IMR-90 (cell line): ENCODE data around the gene TDRD7.

Experiments
- CEBPB ChIP-seq: IDR thresholded peaks from 2 replicates; pipeline ENCODE4 v1.6.1; 2012; ENCODE audit warnings: low read depth, low read length, improper control_type of control experiment
- FOS ChIP-seq: fragments of 150-350 bp; IDR thresholded peaks from 2 replicates; pipeline ENCODE4 v1.6.1; 2016; ENCODE audit warnings: low read depth, low read length
- MAFK ChIP-seq: IDR thresholded peaks from 2 replicates; pipeline ENCODE4 v1.6.1; 2012; ENCODE audit warnings: low read depth, low read length, improper control_type of control experiment
- MXI1 ChIP-seq: IDR thresholded peaks from 2 replicates; pipeline ENCODE4 v1.6.1; 2012; ENCODE audit warnings: low read depth, mild to moderate bottlenecking, low read length, moderate library complexity, borderline replicate concordance
- NFE2L2 ChIP-seq: fragments of 150-350 bp; IDR thresholded peaks from 2 replicates; pipeline ENCODE4 v1.6.1; 2016; ENCODE audit warnings: low read depth, mild to moderate bottlenecking, low read length
- POLR2A ChIP-seq: IDR thresholded peaks from 2 replicates; pipeline ENCODE4 v1.6.1; 2012; ENCODE audit warnings: mild to moderate bottlenecking, low read depth, low read length
- RAD21 ChIP-seq: IDR thresholded peaks from 2 replicates; pipeline ENCODE4 v1.6.1; 2012; ENCODE audit warnings: low read length, improper control_type of control experiment
- RCOR1 ChIP-seq: IDR thresholded peaks from 2 replicates; pipeline ENCODE4 v1.6.1; 2012; ENCODE audit warnings: mild to moderate bottlenecking, low read length, improper control_type of control experiment; ENCODE audit not compliant: insufficient replicate concordance
- TF ChIP-seq, protein P1 (sequence below): conservative IDR thresholded peaks from 2 replicates; pipeline ENCODE4 v1.5.1; 2012; ENCODE audit warnings: mild to moderate bottlenecking, low read depth, low read length, improper control_type of control experiment
- TF ChIP-seq, protein P2 (sequence below): fragments of 150-350 bp; IDR thresholded peaks from 2 replicates; pipeline ENCODE4 v1.6.1; 2017; ENCODE audit warnings: mild to moderate bottlenecking, antibody characterized with exemption, low read length, low read depth

DNA sequence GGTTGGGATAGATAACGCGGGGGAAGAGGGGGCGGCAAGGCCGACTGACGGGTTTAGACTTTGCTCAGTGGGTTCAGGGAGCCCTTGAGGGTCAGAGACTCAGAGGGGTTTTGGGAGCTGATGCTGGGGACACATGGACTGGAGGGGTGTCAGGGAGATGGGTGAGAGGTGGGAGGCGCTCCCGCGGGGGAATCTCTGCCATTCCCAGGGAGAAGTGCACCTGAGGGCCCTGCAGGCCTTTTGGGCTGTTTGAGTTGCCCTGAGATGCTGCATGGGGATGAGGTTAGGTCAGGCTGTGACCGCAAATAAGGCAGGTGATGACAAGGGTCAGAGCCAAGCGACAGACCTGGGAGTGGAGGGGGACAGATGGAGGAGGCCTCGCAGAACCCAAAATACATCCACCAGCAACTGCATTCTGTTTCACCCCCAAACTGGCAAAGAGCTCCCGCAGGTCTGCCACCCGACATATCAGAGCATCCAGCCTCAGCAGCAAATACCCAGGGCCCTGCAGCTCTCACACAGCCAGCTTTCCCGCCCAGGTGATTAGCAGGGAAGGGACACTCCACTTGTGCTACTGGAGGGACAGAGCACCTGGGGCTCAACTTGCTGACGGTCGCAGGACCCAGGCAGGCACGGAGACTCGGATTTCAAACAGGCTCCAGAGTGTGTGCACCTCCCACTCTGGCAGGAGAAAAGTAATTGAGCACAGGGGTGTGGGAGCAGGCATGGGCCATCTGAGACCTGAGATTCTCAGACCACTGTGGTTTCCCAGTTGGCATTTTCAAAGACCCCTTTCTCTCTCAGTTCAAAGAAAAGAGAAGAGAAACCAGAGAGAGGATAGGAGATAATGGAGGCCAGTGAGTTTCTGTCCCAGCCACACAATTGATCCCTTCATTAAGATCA is 116.0 kb downstream of the TDRD7 start:
- TF ChIP-seq, protein P1, sequence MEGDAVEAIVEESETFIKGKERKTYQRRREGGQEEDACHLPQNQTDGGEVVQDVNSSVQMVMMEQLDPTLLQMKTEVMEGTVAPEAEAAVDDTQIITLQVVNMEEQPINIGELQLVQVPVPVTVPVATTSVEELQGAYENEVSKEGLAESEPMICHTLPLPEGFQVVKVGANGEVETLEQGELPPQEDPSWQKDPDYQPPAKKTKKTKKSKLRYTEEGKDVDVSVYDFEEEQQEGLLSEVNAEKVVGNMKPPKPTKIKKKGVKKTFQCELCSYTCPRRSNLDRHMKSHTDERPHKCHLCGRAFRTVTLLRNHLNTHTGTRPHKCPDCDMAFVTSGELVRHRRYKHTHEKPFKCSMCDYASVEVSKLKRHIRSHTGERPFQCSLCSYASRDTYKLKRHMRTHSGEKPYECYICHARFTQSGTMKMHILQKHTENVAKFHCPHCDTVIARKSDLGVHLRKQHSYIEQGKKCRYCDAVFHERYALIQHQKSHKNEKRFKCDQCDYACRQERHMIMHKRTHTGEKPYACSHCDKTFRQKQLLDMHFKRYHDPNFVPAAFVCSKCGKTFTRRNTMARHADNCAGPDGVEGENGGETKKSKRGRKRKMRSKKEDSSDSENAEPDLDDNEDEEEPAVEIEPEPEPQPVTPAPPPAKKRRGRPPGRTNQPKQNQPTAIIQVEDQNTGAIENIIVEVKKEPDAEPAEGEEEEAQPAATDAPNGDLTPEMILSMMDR, result no peak
- TF ChIP-seq FOS, result no peak
- no peak for TF ChIP-seq POLR2A
- TF ChIP-seq, protein P2, sequence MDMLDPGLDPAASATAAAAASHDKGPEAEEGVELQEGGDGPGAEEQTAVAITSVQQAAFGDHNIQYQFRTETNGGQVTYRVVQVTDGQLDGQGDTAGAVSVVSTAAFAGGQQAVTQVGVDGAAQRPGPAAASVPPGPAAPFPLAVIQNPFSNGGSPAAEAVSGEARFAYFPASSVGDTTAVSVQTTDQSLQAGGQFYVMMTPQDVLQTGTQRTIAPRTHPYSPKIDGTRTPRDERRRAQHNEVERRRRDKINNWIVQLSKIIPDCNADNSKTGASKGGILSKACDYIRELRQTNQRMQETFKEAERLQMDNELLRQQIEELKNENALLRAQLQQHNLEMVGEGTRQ, result no peak
- no peak for TF ChIP-seq NFE2L2
- no peak for TF ChIP-seq MXI1
- no peak for TF ChIP-seq RAD21
- no peak for TF ChIP-seq RCOR1
- no peak for TF ChIP-seq CEBPB
- no peak for TF ChIP-seq MAFK
